Measurements from ENCODE around the gene SUGCT.

Gene SUGCT

GRCh38 chr7:40418448-40418847 is 283.6 kb downstream of the SUGCT start:
- DNase-seq = no peak

GRCh38 chr7:40418983-40419382 is 284.2 kb downstream of the SUGCT start:
- DNase-seq = no peak

- no peak for DNase-seq
Observed at GRCh38 chr7:40419806-40420205, 285.0 kb downstream of the SUGCT start.

GRCh38 chr7:40421433-40421832 is 286.6 kb downstream of the SUGCT start:
- DNase-seq = no peak

DNA sequence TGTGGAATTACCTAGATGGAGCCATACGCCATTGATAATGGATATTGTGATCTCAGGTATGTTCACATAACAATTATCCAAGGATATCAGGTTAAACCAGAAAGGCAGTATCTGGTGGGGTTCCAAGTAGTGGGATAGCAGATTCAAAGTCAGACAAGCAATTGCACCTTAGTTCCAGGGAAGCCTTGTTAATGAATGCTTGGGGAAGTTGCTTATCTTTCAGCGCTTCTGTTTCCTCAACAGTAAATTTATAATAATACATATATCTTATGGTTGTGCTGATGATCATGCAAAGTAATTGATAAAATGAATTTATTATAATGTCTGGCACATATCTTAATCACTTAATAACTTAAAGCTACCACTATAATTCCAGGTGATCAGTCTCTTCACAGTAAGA is 290.9 kb downstream of the SUGCT start:
- no peak for DNase-seq

DNA sequence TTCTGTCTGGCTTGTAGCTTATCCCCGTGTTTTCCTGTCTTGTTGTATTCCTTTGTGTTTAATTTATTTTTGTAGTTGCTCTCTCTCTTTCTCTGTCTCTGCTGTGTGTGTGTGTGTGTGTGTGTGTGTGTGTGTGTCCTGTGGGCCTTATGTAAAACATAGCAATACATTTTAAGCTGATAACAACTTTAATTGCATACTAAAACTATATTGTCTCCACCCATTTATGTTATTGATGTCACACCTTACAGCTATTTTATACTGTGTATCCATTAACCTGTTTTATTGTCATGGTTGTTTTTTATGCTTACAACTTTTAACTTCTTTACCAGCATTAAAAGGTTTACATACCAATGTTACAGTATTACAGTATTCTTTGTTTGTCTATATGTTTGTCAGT is 293.6 kb downstream of the SUGCT start:
- DNase-seq = no peak

DNA sequence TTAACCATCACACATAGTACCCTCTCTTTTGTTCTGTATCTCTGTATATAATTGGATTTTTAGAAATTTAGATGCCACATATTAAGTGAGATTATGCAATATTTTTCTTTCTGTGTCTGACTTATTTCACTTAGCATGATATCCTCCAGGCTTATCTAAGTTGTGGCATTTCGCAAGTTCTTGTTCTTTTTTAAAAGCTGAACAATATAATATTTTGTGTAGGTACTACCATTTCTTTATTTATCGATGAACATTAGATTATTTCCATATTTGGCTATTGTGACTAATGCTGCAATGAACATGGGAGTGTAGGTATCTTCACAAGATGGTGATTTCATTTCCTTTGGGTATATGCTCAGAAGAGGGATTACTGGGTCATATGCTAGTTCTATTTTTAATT is 295.0 kb downstream of the SUGCT start:
- no peak for DNase-seq

GRCh38 chr7:40432046-40432445 is 297.2 kb downstream of the SUGCT start:
- DNase-seq = no peak

- no peak for DNase-seq
Observed at GRCh38 chr7:40436710-40437109, 301.9 kb downstream of the SUGCT start.

DNA sequence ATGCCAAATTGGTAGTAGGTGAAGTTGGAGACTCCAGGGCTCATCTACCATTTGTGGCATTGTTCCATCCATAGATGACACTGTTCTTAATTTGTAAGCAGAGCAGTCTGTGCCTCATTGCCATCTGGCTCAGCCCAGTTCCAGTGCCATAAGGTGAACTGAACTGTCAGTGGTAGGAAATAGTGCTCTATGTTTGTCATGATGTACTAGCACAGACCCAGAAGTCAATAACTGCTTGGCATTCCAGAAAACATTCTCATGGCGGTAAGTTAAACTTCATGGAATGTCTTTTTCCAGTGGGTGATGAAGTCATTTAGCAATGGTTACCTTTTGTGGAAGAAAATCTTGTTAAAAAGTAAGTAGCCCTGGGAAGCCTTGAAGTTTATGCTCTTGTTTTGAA is 302.7 kb downstream of the SUGCT start:
- no peak for DNase-seq

DNA sequence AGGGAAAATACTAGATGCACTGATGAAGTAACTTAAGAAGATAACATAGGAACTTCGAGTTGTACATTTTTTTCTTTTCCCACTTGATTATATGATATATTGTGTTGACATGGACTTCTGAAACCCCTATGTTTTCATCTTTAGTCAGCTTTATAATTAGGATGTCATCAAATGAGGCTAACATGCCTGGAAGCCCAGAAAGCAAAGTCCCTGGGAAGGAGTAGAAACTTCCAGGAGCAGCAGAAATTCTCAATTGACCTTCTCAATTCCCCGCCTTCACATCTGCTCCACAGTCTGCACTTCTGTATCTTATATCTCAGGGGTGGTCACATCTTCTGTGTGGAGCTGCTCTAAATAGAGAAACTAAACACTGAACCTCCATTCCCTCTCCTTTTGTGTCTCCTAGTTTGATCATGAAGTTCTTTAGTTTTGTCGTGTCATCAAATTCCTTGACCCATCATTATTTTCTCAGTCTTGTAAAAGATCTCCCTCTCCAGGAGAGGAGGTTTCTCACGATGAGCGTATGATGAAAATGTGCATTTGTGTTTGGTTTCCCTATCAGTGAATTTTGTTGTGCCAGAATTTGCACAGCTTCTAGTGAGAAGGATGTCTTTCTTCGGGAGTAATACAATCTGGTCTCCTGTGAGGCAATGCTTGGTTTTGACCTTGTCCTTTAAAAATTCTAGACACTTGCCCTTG is 303.3 kb downstream of the SUGCT start:
- DNase-seq = no peak

DNA sequence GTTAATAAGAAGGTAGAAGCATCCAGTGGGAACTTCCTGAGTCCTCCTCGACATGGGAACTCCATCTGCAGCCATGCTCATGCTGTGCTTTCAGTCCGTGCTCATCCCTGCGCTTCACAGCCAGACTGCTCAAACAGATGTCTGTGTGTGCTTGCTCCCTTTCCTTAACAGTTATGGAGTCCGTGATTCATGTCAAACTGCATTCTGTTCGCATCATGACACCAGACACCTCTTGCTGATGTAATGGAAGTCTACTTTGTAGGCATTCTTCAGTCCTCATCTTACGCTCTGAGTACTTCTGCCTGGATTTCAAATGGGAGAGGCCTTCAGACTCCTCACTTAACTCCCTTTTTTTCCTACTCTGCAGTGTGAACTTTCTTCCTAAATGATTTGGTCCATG is 304.9 kb downstream of the SUGCT start:
- DNase-seq = no peak

DNA sequence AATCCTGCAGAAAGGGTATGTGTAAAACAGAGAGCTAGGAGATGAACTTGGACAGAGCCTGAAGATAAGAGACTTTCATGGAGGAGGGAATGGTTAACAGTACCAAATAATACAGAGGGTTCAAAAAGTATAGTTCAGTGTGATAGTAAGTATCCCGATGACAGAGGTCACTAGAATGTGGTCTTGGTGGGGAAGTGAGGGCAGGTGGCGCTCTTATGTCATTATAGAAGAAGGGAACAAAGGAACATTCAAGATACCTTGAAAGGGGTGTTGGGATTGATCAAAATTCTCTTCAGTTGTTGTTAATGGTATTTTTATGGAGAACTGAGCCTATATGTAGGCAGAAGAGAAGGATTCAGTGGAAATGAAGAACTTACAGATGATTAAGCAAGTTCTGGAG is 312.5 kb downstream of the SUGCT start:
- DNase-seq = no peak

GRCh38 chr7:40455485-40455884 is 320.7 kb downstream of the SUGCT start:
- no peak for DNase-seq

GRCh38 chr7:40457776-40458480 is 323.1 kb downstream of the SUGCT start:
- no peak for DNase-seq

DNA sequence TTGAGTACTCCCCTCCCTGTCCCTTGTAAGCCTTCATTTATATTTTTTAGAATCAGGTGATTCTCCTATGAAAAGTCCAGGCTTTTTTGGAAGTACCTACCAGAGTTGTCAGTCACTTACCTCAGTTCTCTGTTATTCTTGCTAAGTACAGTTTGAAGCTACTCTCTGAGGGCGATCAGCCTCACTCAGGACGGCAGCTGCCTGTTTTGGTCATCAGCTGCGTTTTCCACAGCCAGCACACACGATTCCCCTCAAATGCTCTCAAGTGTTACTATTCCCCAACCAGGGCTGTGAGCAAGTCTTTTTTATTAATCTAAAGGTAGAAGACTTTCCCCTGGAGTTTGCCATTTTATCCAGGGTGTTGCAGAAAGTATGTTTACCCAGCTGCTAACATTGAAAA is 328.6 kb downstream of the SUGCT start:
- DNase-seq = no peak

- no peak for DNase-seq
Observed at GRCh38 chr7:40468891-40469864, 334.4 kb downstream of the SUGCT start.

GRCh38 chr7:40470091-40470592 is 335.3 kb downstream of the SUGCT start:
- no peak for DNase-seq

GRCh38 chr7:40470817-40471216 is 336.0 kb downstream of the SUGCT start:
- no peak for DNase-seq

DNA sequence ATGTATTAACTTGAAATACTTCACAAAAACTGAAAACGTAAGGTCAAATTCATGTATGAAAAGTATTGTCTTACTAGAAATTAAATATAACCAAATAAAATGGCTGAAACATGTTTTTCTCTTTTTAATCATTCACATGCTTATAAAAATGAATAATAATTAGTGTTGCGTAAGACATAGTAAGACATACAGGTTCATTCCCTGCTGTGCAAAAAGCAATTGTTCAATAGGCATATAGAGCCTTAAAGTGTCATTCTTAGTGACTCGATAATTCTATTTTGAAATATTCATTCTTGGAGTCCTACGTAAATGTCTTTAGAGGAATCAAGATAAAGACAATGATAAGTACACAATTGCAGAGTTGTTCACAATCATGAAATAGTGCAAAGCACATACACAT is 337.1 kb downstream of the SUGCT start:
- no peak for DNase-seq

DNA sequence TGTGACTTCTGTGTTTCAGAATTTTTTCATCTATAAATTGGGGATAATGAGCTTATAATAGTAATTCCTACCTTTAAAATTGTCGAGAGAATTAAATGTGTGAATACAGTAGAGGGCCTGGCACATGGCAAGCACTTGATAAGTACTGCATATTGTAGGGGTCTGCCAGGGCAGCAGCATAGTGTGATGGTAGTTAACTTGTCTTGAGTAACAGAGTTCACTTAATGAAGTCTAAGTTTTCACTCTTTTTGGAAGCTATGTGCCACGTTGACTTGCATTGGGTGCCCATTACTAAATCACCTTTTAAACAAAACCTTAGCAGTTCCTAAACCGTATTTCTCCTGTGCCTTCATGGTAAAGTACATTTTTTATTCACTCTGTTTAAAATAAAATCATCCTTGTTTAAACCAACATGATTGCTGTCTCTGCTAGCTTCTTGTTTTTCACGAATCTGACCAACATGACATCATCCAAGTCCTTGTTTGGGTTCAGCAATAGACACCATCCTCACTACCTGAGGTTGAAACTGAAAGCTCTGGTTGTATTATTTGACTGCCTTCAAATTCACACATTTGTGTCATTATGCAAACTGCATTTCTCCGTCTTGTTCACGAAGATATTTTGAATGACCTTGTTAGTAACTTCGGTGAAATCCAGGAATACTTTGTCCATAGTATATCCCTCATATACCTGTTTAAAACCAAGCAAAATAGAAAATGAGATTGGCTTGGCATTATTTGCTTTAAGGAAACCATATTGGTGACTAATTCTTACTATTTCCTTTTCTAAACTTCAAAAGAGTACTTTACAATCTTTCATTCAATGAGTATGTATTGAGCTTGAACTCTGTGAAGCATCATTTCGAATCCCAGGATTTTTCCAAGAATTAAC is 340.2 kb downstream of the SUGCT start:
- DNase-seq = no peak

GRCh38 chr7:40475681-40475982 is 340.8 kb downstream of the SUGCT start:
- DNase-seq = no peak

GRCh38 chr7:40477094-40477493 is 342.3 kb downstream of the SUGCT start:
- no peak for DNase-seq

All from CD4-positive, alpha-beta T cell treated with Interleukin-4 for 4 hours (primary cell).